GM18873 (cell line): Measurements from ENCODE around the gene RAB12.
"Not testable (repeated sequence)": the region's sequence is repeated elsewhere in the genome, so short reads cannot be mapped to it uniquely, and the experiment has no call there.

Experiments
- ATAC-seq: cut with Tn5 transposase; IDR thresholded peaks from one replicate; pipeline ENCODE4 v1.9.1; 2021; ENCODE audit warnings: mild to moderate bottlenecking, moderate library complexity, moderate number of reproducible peaks; ENCODE audit not compliant: unreplicated experiment, low FRiP score

Gene RAB12

DNA sequence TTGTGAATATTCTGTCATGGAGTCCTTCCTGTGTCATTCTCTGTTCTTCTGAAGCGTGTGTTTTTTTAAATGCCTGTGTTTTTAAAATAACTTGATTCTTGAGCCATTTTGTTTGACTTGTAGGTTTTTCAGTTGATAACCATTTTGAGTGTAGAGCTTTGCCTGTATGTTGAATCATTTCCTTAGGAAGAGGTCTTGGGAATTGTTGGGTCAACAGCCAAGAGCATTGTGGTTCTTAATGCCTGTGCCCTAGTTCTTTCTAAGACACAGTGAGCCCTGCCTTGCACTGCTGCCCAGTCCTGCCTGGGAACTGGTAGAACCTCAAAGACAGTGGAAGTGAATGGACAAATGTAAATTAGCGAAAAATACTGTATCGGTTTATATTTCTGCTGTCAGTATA is 25.9 kb downstream of the RAB12 start:
- ATAC-seq = no peak

DNA sequence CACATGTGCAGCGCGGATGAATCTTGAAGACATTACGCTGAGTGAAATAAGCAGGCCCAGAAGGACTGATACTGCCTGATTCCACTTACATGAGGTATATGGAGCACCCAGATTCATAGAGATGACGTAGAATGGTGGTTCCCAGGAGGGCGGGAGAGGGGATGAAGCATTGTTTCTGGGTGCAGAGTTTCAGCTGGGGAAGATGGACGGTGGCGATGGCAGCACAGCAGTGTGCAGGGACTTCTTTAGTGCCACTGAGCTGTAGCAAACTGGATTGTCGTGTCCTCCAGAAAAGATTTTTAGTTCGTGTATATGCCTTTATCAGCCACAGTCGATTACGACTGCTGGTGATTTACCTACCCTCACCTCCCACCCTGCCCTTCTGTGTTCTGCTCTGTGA is 30.5 kb downstream of the RAB12 start:
- ATAC-seq = no peak

- ATAC-seq = no peak
These were observed 34.2 kb downstream of the RAB12 start for GRCh38 chr18:8643326-8643878.

- ATAC-seq = not testable (repeated sequence)
These were observed 38.1 kb downstream of the RAB12 start for GRCh38 chr18:8647359-8647758.

- ATAC-seq = not testable (repeated sequence)
These were observed 42.4 kb downstream of the RAB12 start for GRCh38 chr18:8651478-8652261.

DNA sequence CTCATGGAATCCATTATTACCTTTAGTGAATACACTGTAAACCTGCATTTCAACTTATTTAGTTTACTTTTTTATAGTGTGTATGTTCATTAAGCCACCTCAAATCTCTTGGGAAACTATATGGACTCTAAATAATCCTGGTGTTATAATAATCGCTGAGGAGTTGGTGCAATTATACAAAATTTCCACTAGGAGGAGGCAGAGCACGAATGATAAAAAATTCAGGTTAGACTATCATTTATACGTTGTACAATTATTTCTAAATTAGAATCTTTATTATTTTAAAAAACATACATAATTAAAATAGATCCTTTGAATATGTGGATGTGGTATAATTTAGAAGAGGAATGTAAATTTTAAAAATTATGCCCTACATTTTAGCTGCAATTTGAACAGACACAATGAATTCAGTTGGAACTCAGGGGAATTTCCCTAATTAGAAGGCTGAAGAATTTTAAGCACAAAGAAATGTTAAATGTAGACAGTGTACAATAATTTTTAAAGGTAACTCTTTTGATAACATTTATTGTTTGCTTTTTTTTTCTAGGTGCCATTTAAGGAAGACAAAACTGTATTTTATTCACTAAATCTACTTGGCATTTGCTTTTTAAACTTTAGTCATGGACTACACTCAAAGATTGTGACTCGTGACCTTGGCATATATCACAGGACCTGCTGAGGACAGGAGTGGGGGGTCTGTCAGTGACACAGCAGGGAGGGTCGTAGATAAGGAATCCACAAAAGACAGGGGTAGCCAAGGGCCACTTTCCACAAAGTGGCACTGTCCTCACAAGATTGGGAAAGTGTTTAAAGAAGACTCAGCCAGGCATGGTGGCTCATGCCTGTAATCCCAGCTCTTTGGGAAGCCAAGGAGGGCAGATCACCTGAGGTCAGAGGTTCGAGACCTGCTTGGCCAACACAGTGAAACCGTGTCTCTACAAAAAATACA is 45.5 kb downstream of the RAB12 start:
- ATAC-seq = no peak

- ATAC-seq = no peak
These were observed 47.0 kb downstream of the RAB12 start for GRCh38 chr18:8656232-8656631.

DNA sequence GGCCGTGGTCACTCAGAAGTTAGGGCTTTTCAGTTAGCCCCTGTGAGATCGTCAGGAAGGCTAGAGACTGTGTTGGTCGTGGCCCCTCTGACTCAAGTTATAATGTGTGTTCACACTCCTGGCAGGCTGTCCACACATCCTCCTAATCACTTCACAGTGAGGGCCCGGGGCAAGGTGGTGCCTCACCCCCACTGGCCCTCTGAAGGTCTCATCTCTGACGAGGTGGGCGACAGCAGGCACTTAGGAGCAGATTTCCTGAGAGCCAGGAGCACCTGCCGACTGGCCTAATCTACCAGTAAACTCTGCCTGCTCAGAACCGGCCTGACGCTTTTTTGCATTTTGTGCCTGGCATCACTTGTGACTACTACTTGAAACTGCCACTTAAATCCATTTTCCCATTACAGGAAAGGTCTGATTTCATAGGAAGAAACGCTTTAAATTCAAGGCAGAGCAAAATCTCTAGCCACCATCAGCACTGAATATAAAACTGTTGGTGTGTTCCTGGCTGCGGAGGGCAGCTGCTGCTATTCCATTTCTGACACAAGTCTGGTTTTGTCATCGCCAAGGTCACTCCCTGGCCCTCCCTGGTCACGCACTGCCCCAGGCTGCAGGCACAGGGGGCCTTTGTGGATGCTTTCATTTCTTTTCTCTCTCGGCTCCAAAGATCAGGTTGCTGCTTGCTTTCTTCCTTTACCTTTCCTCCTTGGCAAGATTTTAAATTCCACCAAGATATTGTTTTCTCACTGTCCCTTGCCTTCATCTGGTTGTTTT is 48.0 kb downstream of the RAB12 start:
- no peak for ATAC-seq

- no peak for ATAC-seq
These were observed 48.7 kb downstream of the RAB12 start for GRCh38 chr18:8657873-8658470.

GRCh38 chr18:8658858-8659485 is 49.7 kb downstream of the RAB12 start:
- no peak for ATAC-seq

GRCh38 chr18:8659609-8660242 is 50.5 kb downstream of the RAB12 start:
- no peak for ATAC-seq

- ATAC-seq = no peak
These were observed 51.1 kb downstream of the RAB12 start for GRCh38 chr18:8660316-8660715.

DNA sequence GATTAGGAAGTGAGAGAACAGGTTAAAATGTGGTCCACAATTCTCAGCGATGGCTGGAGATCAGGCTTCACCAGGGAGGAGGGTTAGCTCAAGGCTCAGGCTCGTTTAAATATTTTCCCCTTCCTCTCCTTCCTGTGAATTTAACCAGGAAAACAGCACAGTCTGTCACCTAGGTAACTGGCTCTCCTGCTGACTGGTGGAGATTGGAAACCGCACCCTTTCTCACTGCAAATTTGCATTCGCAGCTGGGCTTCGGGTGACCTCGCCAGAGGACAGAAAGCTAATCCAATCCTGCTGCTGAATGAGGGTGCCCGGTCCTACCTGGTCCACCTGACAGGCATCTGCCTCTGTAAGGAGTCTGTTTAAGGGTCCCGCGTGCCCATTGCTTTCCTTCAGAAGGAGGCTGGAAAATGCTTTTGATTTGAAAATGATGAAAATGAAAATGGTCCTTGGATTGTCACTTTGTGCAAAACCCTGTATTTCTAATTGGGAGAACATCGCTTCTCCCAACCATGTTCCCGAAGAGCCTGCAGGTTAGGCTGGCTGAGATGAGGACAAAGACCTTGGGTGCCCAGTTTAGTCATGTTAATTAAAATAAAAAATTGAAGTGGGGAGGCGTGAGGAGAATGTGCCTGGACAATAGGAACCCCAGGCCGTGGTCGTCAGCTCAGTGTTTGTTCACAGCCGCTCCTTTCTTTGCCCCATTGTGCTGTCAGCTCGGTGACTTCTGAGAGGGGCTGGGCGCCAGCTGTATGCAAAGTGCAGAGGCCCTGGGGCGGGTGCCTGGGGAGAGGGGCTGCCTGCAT is 52.7 kb downstream of the RAB12 start:
- ATAC-seq = no peak

GRCh38 chr18:8662560-8663255 is 53.5 kb downstream of the RAB12 start:
- ATAC-seq = no peak

DNA sequence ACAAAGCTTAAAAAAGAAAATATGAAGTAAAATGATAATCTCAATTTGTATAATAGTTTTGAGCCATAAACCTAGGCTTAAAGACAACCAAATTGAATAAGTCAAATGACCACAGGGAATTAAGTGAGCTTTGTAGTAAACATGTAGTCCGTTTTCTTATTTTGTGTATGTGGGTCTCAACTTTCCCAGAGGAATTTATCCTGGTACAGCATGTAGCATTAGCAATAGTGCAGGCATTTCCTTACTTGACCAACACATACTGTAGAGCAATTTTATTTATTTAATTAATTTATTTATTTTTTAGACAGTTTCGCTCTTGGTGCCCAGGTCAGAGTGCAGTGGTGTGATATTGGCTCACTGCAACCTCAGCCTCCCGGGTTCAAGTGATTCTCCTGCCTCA is 58.6 kb downstream of the RAB12 start:
- ATAC-seq = no peak

GRCh38 chr18:8668381-8668780 is 59.1 kb downstream of the RAB12 start:
- ATAC-seq = no peak

DNA sequence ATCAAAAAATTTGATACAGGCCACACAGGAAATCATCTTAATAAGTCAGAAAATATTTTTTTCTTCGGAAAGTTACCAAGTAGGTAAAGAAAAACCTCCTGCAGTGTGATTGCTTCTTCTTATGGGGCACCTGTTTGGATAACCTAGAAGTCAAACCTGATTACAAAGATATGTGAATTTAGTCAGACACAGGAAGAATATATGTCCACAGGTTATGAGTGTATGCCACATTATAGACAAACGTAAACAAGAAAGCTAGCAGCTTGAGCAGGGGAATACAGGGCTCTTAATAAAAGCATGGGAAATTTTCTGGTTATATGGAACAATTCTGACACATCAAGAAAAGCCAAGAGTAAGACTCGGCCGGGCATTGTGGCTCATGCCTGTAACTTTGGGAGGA is 60.3 kb downstream of the RAB12 start:
- no peak for ATAC-seq
